GM19463 (cell line): ENCODE data around the gene ZNF766.
A peak's percentile ranks its signal among the peaks of the same experiment; 100 is the strongest.
"Not testable (repeated sequence)": the region's sequence is repeated elsewhere in the genome, so short reads cannot be mapped to it uniquely, and the experiment has no call there.

Experiments
- ATAC-seq: cut with Tn5 transposase; IDR thresholded peaks from one replicate; pipeline ENCODE4 v1.9.1; 2021; ENCODE audit warnings: mild to moderate bottlenecking, moderate library complexity; ENCODE audit not compliant: unreplicated experiment

ZNF766 gene

DNA sequence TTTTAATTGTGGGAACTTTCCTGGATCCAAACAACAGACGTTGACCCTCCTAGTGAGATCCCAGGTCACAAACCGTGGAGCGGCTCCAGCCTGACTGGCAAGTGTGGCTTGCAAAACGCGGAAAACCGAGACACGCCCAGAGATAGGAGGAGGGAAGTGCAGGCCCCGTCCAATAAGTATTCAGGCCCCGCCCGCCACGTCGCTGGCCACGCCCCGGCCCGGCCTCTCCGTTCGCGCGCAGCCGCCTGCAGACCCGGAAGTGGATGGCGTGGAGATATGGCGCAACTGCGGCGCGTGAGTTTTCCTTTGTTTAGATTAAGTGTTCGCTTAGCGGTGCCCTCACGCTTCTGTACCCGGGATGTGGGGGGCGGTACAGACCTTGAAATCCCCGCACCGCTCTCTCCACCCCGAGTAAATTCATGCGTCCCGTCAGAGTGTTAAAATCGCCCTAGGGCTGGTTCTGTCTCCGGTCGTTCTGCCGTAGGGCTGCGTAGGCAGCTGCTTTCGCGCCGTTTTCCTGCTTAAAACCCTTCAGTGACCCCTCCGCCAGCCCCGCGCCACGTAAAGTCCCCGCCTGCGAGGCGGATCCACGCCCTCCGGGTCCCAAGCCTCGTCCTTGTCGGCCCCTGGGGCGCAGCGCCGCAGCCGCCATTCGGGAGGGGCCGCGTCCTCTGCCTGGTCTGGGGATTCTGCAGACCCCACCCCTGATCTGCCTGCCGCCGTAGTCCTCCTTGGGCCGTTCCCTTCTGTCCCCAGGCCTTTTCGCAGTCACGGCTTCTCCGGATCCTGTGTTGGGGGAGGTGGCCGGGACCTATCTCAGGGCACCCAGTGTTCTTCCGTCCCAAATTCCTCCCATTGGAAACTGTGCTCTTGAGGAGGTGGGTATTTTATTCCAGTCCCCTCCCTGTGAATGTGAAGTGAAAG lies at the start of gene ZNF766:
Gene ZNF766 (plus strand): TSS at position 250 of the 924 bp plus-strand sequence. CDS start 27 bp downstream, at position 277.
- peak; percentile 93 for ATAC-seq

DNA sequence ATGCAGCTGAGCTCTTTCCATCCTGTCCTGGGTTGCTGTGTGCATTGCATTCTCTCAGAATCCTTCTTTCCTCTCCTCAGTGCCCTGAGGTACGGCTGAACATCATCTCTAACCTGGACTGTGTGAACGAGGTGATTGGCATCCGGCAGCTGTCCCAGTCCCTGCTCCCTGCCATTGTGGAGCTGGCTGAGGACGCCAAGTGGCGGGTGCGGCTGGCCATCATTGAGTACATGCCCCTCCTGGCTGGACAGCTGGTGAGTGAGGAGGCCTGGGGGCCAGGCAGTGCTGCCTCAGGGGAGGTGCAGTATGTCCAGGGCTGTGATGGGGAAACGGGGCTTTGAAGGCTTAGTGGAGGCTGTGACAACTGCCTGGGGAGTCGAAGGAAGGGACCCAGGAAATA lies 49.8 kb upstream of the ZNF766 start:
- ATAC-seq = no peak

DNA sequence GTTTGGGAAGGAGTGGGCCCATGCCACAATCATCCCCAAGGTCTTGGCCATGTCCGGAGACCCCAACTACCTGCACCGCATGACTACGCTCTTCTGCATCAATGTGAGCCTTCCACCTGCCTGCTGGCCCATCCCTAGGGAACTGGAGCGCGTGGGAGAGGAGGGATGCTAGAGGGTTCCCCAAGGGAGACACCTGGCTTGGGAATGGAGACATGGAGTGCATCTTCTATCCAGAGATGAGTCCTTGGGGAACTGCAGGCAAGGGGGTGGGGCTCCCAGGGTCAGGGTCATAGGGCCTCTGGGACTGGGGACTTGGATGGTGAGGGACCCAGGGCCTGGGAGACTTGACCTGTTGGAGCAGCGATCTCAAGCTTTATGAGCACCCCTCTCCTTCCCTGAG lies 48.4 kb upstream of the ZNF766 start:
- ATAC-seq = no peak

GRCh38 chr19:52221831-52222375 lies 47.5 kb upstream of the ZNF766 start:
- ATAC-seq = no peak

DNA sequence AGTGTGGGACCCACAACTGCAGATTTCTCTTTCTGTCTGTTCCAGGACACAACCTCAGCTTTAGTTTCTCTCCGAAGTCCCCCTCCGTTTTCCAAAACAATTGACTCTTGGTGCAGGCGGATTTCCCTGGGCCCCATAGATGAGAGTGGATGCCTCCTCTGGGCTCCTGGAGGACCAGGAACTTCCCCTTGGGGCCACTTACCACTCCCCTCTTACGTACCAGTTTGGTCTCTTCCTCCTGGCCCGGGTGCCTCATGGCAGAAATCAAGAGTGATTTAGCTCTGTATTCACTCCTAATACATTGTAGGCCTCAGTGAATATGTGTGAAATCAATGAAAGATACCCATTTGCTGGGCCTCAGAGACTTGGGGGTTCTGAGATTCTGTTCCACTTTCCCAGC lies 45.2 kb upstream of the ZNF766 start:
- ATAC-seq = no peak

DNA sequence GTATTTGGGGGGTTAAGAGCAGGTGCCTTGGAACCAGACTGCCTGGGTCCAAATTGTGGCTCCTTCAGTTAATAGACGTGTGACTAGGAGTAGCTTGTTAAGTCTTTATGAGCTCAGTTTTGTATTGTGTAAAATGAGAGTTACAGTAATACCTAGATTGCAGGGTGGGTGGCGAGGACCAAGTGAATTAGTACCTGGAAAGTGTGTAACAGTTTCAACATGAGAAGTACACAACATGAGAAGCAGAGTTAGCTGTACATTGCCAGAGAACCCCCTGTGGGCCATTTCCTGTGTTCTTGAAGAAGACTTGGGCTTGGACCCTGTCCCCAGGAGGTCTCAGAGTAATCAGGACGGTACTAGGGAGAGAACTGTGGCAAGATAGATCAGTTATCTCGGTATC lies 42.7 kb upstream of the ZNF766 start:
- no peak for ATAC-seq

DNA sequence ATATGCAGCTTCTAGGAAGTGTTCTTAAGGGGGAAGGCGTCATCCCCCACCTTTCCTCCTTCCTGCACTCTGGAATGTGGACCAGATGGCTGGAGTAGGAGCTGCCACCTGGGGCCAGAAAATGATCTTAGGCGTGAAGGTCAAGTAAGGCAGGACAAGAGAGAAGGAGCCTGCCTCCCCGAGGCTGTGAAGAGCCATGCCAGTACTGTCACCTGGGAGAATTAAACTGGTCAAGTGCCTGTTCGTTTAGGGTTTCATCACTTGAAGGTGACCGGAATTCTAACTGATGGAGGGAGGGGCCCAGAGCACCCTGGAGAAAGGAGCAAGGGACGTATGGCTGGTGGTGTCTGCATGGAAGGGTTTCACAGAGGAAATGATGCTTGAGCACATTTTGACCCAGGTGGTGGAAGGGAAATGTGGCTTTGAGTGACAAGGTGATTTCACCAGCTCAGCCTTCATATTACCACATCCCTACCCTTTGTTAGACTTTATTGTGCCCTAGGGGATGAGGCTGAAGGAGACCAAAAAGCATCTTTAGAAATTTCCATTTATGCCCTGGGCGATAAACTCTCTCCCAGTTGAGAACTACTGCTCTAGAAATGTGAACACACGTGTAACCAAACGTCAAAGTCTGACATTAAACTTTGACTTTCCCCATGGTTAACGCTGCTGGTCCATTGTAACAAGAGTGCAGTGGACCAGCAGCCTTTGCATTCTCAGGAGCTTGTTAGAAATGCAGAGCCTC lies 42.0 kb upstream of the ZNF766 start:
- no peak for ATAC-seq

DNA sequence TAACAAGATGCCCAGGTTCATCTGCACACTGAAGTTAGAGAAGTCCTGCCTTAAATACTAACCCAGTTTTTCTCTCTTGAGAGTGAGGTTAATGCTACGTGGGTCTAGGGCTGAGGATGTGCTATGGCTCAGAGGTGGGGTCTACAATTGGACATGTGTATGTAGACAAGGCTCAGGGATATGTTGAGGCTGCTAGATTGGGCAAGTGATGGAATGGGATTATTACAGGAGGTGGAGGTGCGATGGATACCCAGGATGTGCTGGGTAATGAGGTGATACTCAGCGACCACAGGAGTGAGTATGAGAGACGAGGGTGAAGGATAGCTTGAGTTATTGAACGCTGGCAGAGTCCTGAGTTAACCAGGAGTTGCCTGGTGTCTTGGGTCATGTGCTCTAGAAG lies 41.4 kb upstream of the ZNF766 start:
- no peak for ATAC-seq

DNA sequence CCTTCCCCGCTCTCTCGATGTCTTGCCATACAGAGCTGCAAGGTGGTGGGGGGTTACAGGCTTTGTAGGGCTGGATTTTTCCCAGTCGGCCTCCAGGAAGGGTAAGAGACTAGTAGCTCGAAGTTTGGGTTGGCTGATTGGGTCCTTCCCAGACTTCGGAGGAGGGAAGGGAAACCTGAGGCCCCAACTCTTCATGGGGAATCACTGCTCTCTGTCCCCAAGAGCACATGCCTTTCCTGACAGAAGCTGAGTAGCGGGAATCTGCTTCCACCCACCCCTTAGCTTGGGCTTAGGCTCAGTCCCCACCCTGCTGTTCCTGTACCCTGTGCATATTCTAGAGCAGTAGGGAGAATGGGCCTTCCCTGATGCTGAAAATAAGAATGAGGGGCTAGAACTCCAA lies 39.9 kb upstream of the ZNF766 start:
- no peak for ATAC-seq

DNA sequence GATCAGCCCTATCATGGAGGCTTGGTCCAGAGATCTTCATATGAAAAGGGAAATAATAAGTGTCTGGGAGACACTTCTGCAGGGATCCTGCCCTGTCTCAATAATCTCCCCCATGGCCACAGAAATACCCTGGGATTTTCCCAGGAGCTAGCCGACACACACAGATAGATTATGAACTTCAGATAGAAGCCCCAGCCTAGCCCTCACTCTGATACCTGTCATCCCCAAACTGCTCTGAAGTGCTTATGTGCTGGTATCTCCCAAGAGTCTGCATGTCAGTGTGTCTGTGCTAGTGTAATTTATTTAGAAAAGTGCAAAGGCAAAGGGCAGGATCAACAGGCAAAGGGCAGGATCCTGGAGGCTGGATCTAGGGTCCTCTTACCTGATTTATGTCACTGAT lies 38.7 kb upstream of the ZNF766 start:
- ATAC-seq = no peak

DNA sequence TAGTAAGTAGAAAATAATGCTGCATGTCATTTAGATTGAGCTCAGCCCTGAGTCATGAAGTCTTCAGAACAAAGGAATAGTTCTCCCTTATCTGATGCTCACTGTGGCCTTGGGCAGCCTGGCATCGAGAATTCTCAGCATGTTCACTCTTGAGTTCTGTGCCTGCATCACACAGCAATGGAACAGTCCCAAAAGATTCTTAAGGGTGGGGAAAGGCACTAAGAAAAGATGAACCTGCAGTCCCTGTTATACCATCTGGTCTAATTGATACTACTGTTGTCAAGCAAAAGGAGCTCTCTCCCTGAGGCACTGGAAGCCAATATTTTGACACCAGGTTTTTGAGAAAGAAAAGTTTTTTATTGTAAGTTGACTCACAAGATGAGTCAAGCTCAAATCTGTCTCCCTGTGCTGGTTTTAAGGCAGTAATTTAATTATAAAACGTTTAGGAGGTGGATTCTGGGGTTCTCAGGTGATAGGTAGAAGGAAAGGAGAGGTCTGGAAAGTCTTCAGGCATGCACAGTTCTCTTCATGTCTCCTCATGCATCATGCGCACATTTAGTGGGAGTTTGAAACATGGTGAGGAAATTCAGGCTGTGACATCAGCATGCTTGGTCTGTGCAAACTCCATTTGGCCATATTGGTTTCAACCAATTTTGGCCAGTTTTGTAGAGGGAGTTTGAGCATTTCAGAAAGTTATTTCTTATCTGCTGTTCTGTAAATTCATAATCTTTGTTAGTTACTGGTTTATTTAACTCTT lies 38.1 kb upstream of the ZNF766 start:
- ATAC-seq = no peak

DNA sequence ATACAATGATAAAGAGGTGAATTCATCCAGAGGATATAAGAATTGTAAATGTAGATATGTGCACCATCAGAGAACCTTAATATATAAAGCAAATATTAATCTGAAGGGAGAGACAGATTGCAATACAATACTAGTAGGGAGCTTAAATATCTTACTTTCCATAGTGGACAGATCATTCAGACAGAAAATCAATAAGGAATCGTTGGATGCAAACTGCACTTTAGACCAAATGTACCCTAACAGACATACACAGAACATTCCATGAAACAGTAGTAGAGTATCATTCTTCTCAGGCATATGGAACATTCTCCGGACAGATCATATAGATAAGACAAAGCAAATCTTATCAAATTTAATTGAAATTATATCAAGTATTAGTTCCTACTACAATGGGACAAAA lies 35.0 kb upstream of the ZNF766 start:
- ATAC-seq = no peak

DNA sequence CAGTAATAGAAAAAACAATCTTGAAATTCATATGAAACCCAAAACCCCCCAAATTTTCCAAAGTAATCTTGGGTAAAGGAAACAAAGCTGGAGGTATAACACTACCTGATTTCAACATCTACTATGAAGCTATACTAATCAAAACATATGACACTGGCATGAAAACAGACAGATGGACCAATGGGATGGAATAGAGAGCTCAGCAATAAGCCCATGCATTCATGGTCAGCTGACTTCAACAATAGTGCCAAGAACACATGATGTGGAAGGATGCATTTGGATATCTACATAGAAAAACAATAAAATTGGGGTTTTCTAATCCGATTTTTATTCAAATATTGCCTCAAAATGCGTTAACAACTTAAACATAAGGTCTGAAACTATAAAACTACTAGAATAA lies 32.2 kb upstream of the ZNF766 start:
- ATAC-seq = no peak

- no peak for ATAC-seq
Observed at GRCh38 chr19:52237771-52238400, 31.5 kb upstream of the ZNF766 start.

GRCh38 chr19:52244021-52244420 lies 25.4 kb upstream of the ZNF766 start:
- no peak for ATAC-seq

- ATAC-seq = no peak
Observed at GRCh38 chr19:52248241-52248640, 21.1 kb upstream of the ZNF766 start.

GRCh38 chr19:52258426-52258825 lies 11.0 kb upstream of the ZNF766 start:
- no peak for ATAC-seq

DNA sequence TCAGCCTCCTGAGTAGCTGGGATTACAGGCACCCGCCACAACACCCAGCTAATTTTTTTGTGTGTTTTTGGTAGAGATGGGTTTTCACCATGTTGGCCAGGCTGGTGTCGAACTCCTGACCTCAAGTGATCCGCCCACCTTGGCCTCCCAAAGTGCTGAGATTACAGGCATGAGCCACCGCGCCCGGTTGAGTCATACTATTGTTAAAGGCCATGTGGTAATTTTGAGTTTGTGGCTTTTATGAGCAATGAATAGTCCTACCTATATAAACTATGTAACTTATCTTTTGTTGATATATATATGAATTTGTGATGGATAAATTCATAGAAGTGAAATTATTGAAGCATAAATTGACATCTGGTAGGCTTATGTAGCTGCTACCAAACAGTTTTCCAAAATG lies 3.8 kb upstream of the ZNF766 start:
- not testable (repeated sequence) for ATAC-seq

DNA sequence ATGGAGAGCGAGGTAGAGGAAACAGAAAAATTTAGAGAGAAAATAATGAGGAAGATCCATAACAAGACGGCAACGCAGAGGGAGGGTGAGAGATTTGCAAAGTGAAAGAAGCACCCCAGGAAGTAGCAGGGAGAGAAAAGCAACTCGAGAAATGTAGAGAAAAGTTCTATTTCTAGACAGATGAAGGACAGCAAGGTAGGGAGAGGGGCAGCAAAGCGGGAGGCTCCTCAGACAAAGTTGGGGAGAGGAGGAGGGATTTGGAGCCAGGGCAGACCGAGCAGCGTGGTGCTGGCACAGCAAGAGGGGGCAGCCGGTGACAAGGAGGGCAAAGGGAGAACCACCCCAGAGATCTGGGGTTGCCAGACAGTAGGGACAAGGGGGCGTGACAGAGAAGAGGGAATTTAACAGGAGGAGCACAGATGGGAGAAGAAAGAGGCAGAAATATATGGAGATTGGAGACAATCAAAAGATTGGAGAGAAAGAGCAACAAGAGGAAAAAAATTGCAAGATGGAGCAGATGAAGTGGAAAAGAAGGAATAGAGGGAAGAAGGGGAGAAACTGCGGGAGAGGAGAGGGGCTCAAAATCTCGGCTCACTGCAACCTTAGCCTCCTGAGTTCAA lies 989 bp downstream of the ZNF766 start:
- no peak for ATAC-seq

GRCh38 chr19:52273301-52273700 lies 3.9 kb downstream of the ZNF766 start:
- no peak for ATAC-seq
